ENCODE measurements around the gene ACKR2. TPM values are rescaled to one million over a fixed set of nuclear protein-coding genes. Genes with fewer than 3 reads are reported as not detected.

Gene ACKR2
- total RNA-seq, 1 donor from 2014 or later, result 0.44 TPM

- Histone ChIP-seq H3K27me3 (ENCODE audit: low read depth) (no peaks in the 10 kb centered on the region), H3K4me3 (no peak overlapping the region), H3K27ac (replicated peaks) (no peak overlapping the region), H3K4me1 (peaks cover 26% of the 10 kb centered on the region), H3K36me3 (peaks cover 26% of the 10 kb centered on the region), H3K9me3 (replicated peaks) (no peaks in the 10 kb centered on the region)
- intact Hi-C loops (cut with micrococcal nuclease), result loop anchor here (5.0 to 10.0 kb wide), 2 partner anchors 54 to 102 kb away; no protein-coding TSS in a partner anchor
- no peak for TF ChIP-seq CTCF (IDR thresholded peaks at IDR 0.05; ENCODE audit: borderline replicate concordance)
- DNase-seq, result no peak
These were observed 28.8 kb upstream of the ACKR2 start for GRCh38 chr3:42780398-42780797.

GRCh38 chr3:42780892-42781700, 28.1 kb upstream of the ACKR2 start:
- no peak for DNase-seq
- intact Hi-C loops (cut with micrococcal nuclease), result loop anchor here (5.0 to 10.0 kb wide), 2 partner anchors 54 to 101 kb away; no protein-coding TSS in a partner anchor
- peak; percentile 84 for TF ChIP-seq CTCF (IDR thresholded peaks at IDR 0.05; ENCODE audit: borderline replicate concordance)
- peaks cover 33% of the 10 kb centered on the region for H3K36me3 ChIP-seq
- H3K4me3 ChIP-seq, result no peak overlapping the region
- H3K27me3 ChIP-seq (ENCODE audit: low read depth), result no peaks in the 10 kb centered on the region
- no peak overlapping the region for H3K27ac ChIP-seq (replicated peaks)
- H3K4me1 ChIP-seq, result peaks cover 30% of the 10 kb centered on the region
- H3K9me3 ChIP-seq (replicated peaks), result no peaks in the 10 kb centered on the region

- Histone ChIP-seq H3K27ac (replicated peaks) (no peak overlapping the region), H3K4me3 (no peak overlapping the region), H3K36me3 (peaks cover 69% of the 10 kb centered on the region), H3K27me3 (ENCODE audit: low read depth) (no peaks in the 10 kb centered on the region), H3K4me1 (peaks cover 21% of the 10 kb centered on the region), H3K9me3 (replicated peaks) (no peaks in the 10 kb centered on the region)
- intact Hi-C loops (cut with micrococcal nuclease), result loop anchor here (10.0 kb wide), 1 partner anchor 49 kb away; no protein-coding TSS in a partner anchor
- DNase-seq, result no peak
- no peak for TF ChIP-seq CTCF (IDR thresholded peaks at IDR 0.05; ENCODE audit: borderline replicate concordance)
These were observed 23.0 kb upstream of the ACKR2 start for GRCh38 chr3:42786212-42786611.

GRCh38 chr3:42786631-42787030, 22.6 kb upstream of the ACKR2 start:
- Histone ChIP-seq H3K4me1 (peaks cover 24% of the 10 kb centered on the region), H3K4me3 (no peak overlapping the region), H3K36me3 (peaks cover 73% of the 10 kb centered on the region), H3K27ac (replicated peaks) (no peak overlapping the region), H3K27me3 (ENCODE audit: low read depth) (no peaks in the 10 kb centered on the region), H3K9me3 (replicated peaks) (no peaks in the 10 kb centered on the region)
- intact Hi-C loops (cut with micrococcal nuclease), result loop anchor here (10.0 kb wide), 1 partner anchor 48 kb away; no protein-coding TSS in a partner anchor
- no peak for TF ChIP-seq CTCF (IDR thresholded peaks at IDR 0.05; ENCODE audit: borderline replicate concordance)
- no peak for DNase-seq

GRCh38 chr3:42790714-42791229, 18.5 kb upstream of the ACKR2 start:
- no peaks in the 10 kb centered on the region for H3K27me3 ChIP-seq (ENCODE audit: low read depth)
- TF ChIP-seq CTCF (IDR thresholded peaks at IDR 0.05; ENCODE audit: borderline replicate concordance), result no peak
- H3K27ac ChIP-seq (replicated peaks), result no peak overlapping the region
- peaks cover 68% of the 10 kb centered on the region for H3K36me3 ChIP-seq
- peaks cover 31% of the 10 kb centered on the region for H3K4me1 ChIP-seq
- intact Hi-C loops (cut with micrococcal nuclease), result no loop called here
- H3K4me3 ChIP-seq, result no peak overlapping the region
- H3K9me3 ChIP-seq (replicated peaks), result no peaks in the 10 kb centered on the region
- DNase-seq, result no peak

Data from left ventricle myocardium inferior (tissue), 1 donor.